RWPE2 (cell line): ENCODE data around the gene DNAJB12.
"Not testable (repeated sequence)": the region's sequence is repeated elsewhere in the genome, so short reads cannot be mapped to it uniquely, and the experiment has no call there.

ENCODE experiments used
- ATAC-seq: fragments of 200-7000 bp; cut with Tn5 transposase; 3 replicates; pipeline ENCODE4 v1.9.1; 2021; ENCODE audit warnings: low read depth
- DNase-seq: peaks from one replicate; pipeline ENCODE4 v3.0.0-alpha.2; 2020; ENCODE audit warnings: low spot score
- H3K27ac ChIP-seq: fragments of 450-650 bp; 2 replicates; pipeline ENCODE4 v1.5.1; 2017; ENCODE audit warnings: mild to moderate bottlenecking; ENCODE audit not compliant: poor library complexity, severe bottlenecking
- H3K27me3 ChIP-seq: fragments of 250-450 bp; sonication (Bioruptor Pico); 2 replicates; pipeline ENCODE4 v1.5.1; 2021; ENCODE audit warnings: mild to moderate bottlenecking, moderate library complexity; ENCODE audit not compliant: insufficient read depth, poor library complexity, severe bottlenecking
- H3K36me3 ChIP-seq: fragments of 250-450 bp; sonication (Bioruptor Pico); 2 replicates; pipeline ENCODE4 v1.5.1; 2020; ENCODE audit warnings: low read depth, mild to moderate bottlenecking, moderate library complexity
- H3K4me1 ChIP-seq: fragments of 250-450 bp; sonication (Bioruptor Pico); 2 replicates; pipeline ENCODE4 v1.5.1; 2021; ENCODE audit warnings: mild to moderate bottlenecking, moderate library complexity; ENCODE audit not compliant: insufficient read depth, poor library complexity, severe bottlenecking
- H3K4me3 ChIP-seq: fragments of 250-450 bp; sonication (Bioruptor Pico); 2 replicates; pipeline ENCODE4 v1.5.1; 2021; ENCODE audit warnings: mild to moderate bottlenecking, moderate library complexity; ENCODE audit not compliant: severe bottlenecking
- H3K9me3 ChIP-seq: fragments of 250-450 bp; sonication (Bioruptor Pico); 2 replicates; pipeline ENCODE4 v1.5.1; 2021; ENCODE audit warnings: mild to moderate bottlenecking, moderate library complexity; ENCODE audit not compliant: severe bottlenecking
- TF ChIP-seq, protein P1 (sequence below): fragments of 450-650 bp; IDR thresholded peaks from one replicate; pipeline ENCODE4 v1.5.1; 2017; ENCODE audit warnings: mild to moderate bottlenecking, moderate library complexity; ENCODE audit not compliant: poor library complexity, severe bottlenecking

The DNAJB12 gene

DNA sequence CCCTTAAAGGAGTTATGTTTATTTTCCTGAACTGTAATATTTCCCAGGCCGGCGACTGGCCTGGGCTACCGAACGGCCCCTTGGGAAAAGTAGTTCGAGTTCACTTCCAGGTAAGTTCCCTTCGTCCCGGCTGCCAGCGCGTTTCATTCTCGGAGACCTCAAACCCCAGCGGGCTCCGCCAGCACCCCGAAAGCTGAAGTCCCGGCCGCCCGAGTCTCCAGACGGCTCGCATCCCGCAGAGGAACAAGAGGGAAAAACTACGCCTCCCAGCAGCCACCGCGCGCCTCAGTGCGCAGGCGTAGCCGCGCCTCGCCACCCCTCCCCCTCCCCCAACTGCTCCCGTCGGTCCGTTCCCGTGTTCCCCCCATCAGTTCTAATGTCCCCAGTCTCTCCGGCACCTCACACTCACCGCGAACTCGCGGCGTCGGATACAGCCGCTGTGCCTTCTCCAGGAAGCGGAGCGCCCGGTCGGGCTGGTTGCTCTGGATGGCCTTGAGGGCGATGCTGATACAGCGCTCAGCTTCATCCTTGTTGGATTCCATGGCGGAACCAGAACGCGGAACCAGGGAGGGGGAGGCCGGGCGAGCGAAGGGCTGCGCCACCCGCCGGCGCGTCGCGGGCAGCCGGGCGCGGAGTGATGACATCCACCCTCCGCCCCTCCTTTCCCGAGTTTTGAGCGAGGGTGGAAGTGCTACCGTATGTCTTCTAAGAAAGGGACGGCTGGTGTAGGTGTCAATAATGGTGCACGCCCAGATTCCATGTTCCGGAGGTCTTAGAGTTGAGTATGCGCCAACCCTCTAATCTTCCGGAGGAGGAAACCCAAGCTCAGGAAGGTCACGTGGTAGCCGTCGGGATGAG lies at the start of gene DNAJB12:
TSS of gene DNAJB12 (minus strand) at position 564 of the 858 bp plus-strand sequence. CDS start at position 542, 22 bp downstream.
- DNase-seq, result peak; percentile 87
- Histone ChIP-seq H3K4me3 (peak within 1 kb of the TSS; percentile 62), H3K36me3 (peaks cover 17% of the 10 kb centered on the region), H3K27ac (peak within 1 kb of the TSS; percentile 76), H3K9me3 (no peaks in the 10 kb centered on the region), H3K27me3 (no peaks in the 10 kb centered on the region), H3K4me1 (peaks cover 6% of the 10 kb centered on the region)
- TF ChIP-seq, protein P1, sequence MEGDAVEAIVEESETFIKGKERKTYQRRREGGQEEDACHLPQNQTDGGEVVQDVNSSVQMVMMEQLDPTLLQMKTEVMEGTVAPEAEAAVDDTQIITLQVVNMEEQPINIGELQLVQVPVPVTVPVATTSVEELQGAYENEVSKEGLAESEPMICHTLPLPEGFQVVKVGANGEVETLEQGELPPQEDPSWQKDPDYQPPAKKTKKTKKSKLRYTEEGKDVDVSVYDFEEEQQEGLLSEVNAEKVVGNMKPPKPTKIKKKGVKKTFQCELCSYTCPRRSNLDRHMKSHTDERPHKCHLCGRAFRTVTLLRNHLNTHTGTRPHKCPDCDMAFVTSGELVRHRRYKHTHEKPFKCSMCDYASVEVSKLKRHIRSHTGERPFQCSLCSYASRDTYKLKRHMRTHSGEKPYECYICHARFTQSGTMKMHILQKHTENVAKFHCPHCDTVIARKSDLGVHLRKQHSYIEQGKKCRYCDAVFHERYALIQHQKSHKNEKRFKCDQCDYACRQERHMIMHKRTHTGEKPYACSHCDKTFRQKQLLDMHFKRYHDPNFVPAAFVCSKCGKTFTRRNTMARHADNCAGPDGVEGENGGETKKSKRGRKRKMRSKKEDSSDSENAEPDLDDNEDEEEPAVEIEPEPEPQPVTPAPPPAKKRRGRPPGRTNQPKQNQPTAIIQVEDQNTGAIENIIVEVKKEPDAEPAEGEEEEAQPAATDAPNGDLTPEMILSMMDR, result no peak
- peak; percentile 81 for ATAC-seq

DNA sequence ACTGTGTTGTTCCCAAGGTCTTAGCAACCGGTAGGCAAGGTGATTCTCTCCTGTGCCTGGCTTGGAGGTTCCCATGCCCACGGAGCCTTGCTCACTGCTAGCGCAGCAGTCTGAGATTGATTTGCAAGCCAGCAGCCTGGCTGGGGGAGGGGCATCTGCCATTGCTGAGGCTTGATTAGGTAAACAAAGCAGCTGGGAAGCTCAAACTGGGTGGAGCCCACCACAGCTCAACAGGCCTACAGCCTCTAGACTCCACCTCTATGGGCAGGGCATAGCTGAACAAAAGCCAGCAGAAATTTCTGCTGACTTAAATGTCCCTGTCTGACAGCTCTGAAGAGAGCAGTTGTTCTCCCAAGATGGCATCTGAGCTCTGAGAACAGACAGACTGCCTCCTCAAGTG lies 40.9 kb upstream of the DNAJB12 start:
- not testable (repeated sequence) for H3K4me3 ChIP-seq, H3K27me3 ChIP-seq, DNase-seq, H3K9me3 ChIP-seq, H3K27ac ChIP-seq, ATAC-seq, H3K36me3 ChIP-seq, H3K4me1 ChIP-seq

DNA sequence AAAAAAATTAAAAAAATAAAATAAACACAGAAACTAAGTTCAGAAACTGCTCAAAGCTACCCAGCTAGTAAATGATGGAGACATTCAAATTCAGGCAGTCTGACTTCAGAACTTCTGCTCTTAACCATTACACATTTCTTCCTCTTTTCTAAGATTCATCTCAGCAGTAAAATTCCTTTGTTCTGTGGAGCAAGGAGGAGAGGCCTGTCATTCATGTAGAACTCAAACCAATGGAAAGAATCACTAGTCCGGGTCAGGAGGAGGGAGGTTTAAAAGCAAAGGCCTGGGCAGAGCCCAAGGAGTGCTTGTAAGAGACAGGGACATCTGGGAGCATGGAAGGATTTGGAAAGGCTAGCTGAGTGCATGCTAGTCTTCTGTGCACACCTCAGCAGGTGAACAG lies 37.9 kb upstream of the DNAJB12 start:
- Histone ChIP-seq H3K27ac (no peak overlapping the region), H3K27me3 (no peaks in the 10 kb centered on the region), H3K9me3 (no peaks in the 10 kb centered on the region), H3K36me3 (no peaks in the 10 kb centered on the region), H3K4me3 (no peak overlapping the region), H3K4me1 (no peaks in the 10 kb centered on the region)
- TF ChIP-seq, protein P1, result no peak
- DNase-seq (no peak), ATAC-seq (no peak)

DNA sequence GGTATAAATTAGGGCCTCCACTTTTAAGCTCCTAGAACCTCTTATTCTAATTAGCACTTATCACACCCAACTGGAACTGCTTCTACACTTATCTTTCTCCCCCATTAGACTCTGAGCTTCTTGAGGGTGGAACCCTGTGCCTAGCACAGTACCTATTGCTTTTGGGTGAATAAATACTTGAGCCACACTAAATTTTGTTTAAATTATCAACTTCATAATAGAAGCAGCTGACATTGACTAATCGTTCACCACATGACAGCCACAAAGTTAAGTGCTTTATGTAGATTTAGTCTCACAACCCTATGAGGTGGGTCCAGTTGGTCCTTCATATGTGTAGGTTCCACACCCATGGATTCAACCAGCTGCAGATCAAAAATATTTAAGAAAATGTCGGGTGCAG lies 36.0 kb upstream of the DNAJB12 start:
- H3K27ac ChIP-seq, result no peak overlapping the region
- ATAC-seq (no peak), DNase-seq (no peak)
- H3K4me3 ChIP-seq, result no peak overlapping the region
- TF ChIP-seq, protein P1, result no peak
- H3K36me3 ChIP-seq, result no peaks in the 10 kb centered on the region
- no peaks in the 10 kb centered on the region for H3K9me3 ChIP-seq
- H3K4me1 ChIP-seq, result no peaks in the 10 kb centered on the region
- no peaks in the 10 kb centered on the region for H3K27me3 ChIP-seq

DNA sequence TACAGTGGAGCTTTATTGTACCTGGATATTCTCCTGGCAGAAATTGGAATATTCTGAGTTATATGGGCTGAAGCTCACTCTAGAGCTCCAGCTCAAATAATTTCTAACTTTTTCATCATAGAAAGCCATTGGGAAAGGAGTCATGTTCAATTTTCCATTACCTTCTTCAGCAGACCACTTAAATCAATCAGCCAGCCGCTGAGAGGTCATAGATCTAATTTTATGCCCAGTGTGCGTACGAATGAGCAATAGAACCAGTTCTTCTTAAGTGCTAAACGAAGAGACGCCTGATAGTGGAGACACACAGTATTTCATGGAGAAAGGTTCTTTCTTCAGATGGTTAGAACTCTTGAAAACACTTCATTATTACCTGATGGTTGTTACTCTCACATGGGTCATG lies 35.0 kb upstream of the DNAJB12 start:
- Histone ChIP-seq H3K27me3 (no peaks in the 10 kb centered on the region), H3K4me1 (no peaks in the 10 kb centered on the region), H3K27ac (no peak overlapping the region), H3K9me3 (no peaks in the 10 kb centered on the region), H3K36me3 (no peaks in the 10 kb centered on the region), H3K4me3 (no peak overlapping the region)
- DNase-seq (no peak), ATAC-seq (no peak)
- TF ChIP-seq, protein P1, result no peak
